Epithelial cell of esophagus (primary cell): ENCODE data around the gene SLC25A48.
"Not testable (repeated sequence)": the region's sequence is repeated elsewhere in the genome, so short reads cannot be mapped to it uniquely, and the experiment has no call there.

Experiments
- DNase-seq: peaks from one replicate; pipeline ENCODE4 v3.0.0; 2010; ENCODE audit warnings: low read depth
- H3K4me3 ChIP-seq: 2 replicates; pipeline ENCODE4 v1.5.1; 2011; ENCODE audit warnings: mild to moderate bottlenecking, low read length, control low read depth
- TF ChIP-seq, protein P1 (sequence below): IDR thresholded peaks from 2 replicates; pipeline ENCODE4 v1.5.1; 2011; ENCODE audit warnings: low read depth, mild to moderate bottlenecking, low read length, control low read depth, inconsistent platforms; ENCODE audit not compliant: insufficient read depth; ENCODE audit errors: missing control alignments

The SLC25A48 gene

DNA sequence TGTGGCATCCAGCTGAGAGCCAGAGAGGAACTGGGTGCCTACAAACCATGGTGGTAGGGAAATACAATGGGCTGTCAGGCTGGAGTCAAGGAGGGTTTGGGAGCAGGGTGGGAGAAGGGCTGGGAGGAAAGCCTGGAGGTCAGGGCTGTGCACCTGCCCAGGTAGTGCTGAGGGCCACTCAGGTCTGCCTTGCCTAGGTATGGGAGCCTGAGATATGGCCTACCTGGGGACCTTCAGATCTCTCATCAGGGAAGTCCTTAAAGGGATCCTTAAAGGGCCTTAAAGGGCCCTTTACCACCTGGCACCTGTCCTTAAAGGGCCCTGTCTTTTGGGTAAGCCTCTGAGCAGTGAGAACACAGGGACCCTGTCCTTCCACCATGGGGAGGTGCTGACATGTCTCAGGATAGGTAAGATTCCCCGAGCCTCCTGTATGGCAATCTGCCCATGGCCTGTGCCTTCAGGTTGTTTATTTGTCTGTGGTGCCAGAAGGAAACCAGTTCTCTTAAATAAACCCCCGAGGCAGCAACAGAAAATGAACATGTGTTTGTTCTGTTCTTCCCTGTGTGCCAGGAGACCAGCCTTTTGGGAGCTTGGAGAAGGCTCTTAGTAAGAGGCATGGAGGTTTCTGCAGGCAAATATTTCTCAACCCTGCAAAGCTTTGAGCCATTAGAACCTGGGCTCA, 23.3 kb downstream of the SLC25A48 start:
- DNase-seq = peak; percentile 8
- TF ChIP-seq, protein P1, sequence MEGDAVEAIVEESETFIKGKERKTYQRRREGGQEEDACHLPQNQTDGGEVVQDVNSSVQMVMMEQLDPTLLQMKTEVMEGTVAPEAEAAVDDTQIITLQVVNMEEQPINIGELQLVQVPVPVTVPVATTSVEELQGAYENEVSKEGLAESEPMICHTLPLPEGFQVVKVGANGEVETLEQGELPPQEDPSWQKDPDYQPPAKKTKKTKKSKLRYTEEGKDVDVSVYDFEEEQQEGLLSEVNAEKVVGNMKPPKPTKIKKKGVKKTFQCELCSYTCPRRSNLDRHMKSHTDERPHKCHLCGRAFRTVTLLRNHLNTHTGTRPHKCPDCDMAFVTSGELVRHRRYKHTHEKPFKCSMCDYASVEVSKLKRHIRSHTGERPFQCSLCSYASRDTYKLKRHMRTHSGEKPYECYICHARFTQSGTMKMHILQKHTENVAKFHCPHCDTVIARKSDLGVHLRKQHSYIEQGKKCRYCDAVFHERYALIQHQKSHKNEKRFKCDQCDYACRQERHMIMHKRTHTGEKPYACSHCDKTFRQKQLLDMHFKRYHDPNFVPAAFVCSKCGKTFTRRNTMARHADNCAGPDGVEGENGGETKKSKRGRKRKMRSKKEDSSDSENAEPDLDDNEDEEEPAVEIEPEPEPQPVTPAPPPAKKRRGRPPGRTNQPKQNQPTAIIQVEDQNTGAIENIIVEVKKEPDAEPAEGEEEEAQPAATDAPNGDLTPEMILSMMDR = no peak
- H3K4me3 ChIP-seq = no peak overlapping the region

DNA sequence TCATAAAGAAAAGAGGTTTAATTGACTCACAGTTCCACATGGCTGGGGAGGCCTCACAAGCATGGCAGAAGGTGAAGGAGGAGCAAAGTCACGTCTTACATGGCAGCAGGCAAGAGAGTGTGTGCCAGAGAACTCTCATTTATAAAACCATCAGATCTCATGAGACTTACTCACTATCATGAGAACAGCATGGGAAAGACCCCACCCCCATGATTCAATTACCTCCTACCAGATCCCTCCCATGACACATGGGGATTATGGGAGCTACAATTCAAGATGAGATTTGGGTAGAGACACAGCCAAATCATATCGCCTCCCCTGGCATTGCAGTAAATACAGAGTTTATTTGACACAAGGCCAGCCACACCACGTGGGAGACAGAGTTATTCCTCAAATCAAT, 24.7 kb downstream of the SLC25A48 start:
- H3K4me3 ChIP-seq, DNase-seq: not testable (repeated sequence)

DNA sequence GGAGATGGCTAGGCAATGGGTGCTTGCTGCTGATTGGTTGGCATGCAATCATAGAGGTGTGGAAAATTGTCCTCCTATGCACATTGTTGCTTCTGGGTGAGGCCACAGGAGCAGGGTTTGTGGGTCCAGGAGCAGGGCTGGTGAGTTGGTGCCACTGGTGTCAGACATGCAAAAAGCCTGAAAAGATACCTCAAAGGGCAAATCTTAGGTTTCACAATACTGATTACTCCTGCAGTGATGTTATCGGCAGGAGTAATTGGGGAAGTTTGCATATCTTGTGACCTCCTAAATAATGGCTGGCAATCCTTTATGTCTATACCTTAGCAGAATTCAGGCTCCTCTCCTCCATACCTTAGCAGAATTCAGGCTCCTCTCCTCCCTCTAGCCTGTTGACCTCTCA, 25.2 kb downstream of the SLC25A48 start:
- TF ChIP-seq, protein P1 = no peak
- no peak for DNase-seq

DNA sequence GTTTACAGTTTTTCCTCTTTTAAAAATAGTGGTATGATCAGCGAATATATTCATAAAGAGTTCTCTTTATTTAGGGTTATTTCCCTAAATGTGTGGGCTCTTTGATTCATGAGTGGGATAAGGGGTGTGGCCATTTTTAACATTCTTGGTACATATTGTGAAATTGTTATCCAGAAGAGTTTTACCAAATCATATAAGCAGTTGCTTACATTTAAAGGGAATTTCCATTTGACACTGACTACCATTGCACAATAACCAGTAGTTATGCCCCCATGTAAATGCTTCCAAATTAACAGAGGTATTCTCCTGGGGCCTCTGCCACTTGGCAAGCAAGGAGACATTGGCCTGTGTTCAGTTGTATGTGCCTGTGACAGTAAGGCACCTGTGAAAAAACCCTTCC, 27.2 kb downstream of the SLC25A48 start:
- TF ChIP-seq, protein P1 = no peak
- no peak for DNase-seq
- H3K4me3 ChIP-seq = no peak overlapping the region

More for the DNA sequence above, 25.2 kb downstream of the SLC25A48 start:
- no peak overlapping the region for H3K4me3 ChIP-seq

DNA sequence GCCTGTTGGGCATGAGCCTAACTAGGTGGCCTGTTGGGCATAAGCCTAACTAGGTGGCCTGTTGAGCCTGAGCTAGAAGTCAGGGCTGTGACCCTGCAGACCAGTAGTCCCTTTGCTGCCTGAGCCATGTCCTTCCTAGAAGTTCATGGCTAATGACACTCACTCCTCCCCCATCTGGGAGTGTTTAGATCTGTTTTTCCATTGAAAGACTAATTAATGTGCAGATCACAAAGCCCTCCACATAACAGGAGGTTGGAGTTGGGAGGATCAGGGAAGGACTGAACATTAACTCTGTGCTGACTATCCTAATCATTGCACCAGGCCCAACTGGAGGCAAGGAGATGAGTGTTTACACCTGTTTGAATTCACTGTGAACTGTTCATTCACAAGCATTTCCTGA, 27.6 kb downstream of the SLC25A48 start:
- TF ChIP-seq, protein P1 = no peak
- no peak overlapping the region for H3K4me3 ChIP-seq
- DNase-seq = no peak

DNA sequence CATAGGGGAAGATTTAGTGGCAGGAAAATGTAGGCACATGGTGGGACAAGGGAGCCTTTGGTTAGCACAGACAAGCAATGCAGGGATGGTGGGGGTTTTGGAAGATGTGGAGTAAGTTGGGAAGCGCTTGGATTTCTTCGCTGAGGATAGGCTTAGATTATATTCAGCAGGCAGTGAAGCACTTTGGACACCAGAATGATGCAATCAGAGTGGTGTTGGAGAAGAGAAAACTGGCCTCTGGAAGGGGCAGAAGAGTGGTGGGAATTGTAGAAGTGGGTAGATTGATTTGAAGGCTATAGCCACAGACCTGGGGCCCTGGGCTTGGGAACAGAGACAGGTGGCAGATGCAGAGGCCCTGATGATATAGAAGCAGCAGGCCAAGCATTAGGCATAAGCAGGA, 28.3 kb downstream of the SLC25A48 start:
- DNase-seq = no peak
- TF ChIP-seq, protein P1 = no peak

DNA sequence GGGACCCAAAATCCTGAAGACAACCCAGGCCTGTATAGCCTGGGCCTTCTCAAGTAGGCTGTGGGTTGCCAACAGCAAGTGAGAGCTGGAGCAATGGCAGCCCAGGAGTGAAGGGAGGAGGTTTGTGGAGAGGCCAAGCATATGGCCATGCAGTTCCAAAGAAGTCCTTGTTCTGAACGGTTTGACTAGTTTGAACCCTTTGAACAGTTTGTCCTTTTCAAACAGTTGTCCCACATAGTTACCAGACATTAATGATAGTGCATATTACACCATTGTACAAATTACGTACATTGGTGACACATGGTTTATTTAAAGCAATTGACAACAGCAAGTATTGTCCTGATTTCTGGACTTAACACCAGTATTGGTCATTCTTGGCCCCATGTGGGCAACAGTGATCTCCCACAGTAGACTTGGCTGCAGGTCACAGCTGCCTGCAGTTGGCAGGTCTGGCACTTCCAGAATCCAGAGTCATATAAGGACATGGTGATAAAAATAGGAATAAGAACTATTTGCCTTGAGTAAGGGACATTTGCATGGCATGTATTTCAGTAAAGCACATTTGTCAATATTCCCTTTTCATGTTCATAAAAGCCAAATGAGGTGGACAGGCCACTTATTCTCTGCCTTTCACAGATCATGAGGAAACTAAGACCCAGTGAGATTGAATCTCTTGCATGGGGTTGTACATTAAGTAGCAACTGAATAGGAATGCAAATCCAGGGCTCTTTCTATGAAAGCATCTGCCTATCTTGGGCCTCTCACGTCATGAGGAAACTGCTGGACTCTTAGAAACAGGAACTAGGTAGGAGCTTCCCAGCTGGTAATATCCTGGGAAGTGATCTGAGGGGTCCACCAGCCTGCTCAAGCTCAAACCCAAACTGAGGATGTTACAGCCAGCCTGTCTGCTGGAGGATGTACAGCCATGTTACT, 30.3 kb downstream of the SLC25A48 start:
- TF ChIP-seq, protein P1 = no peak

More for the DNA sequence above, 28.3 kb downstream of the SLC25A48 start:
- no peak overlapping the region for H3K4me3 ChIP-seq

More for the DNA sequence above, 30.3 kb downstream of the SLC25A48 start:
- DNase-seq = no peak
- H3K4me3 ChIP-seq = no peak overlapping the region
